Measurements from ENCODE around the gene SLC28A3. TPM values are rescaled to one million over a fixed set of nuclear protein-coding genes. Genes with fewer than 3 reads are reported as not detected.
"Not testable (repeated sequence)": the region's sequence is repeated elsewhere in the genome, so short reads cannot be mapped to it uniquely, and the experiment has no call there.

The SLC28A3 gene
- total RNA-seq: 1.0 TPM
- polyA plus RNA-seq (ENCODE audit: insufficient read depth, low read depth, low replicate concordance): not detected
- long read RNA-seq, donor 1: 0 reads
- long read RNA-seq, donor 2: 0 reads
- long read RNA-seq, donor 3: 0 reads
- long read RNA-seq, donor 4: 0 reads
- long read RNA-seq, donor 5: 0 reads
- long read RNA-seq, donor 6: 0 reads
- long read RNA-seq, donor 7: 0 reads
- long read RNA-seq, donor 8: 0 reads
- long read RNA-seq, donor 9: 0 reads
- long read RNA-seq, donor 10: 0 reads

- DNase-seq: no peak
- TF ChIP-seq CTCF (IDR thresholded peaks at IDR 0.05; ENCODE audit: borderline replicate concordance, extremely low read depth, insufficient read depth): no peak
- Histone ChIP-seq H3K27ac (ENCODE audit: low read depth in 2 of 2, low read length in 2 of 2) (no peak within 1 kb of the TSS), H3K9ac (ENCODE audit: low read length in 3 of 3) (no peak within 1 kb of the TSS), H3K27me3 (ENCODE audit: control insufficient read depth, insufficient read depth, low read length) (no peaks in the 10 kb centered on the region), H3K4me3 (ENCODE audit: low read length in 3 of 3) (no peak within 1 kb of the TSS), H3K36me3 (ENCODE audit: control insufficient read depth in 2 of 3, insufficient read depth in 3 of 3, low read length in 3 of 3) (no peaks in the 10 kb centered on the region), H3K4me1 (ENCODE audit: control insufficient read depth in 2 of 3, insufficient read depth in 2 of 3, low read depth in 1 of 3, low read length in 3 of 3) (no peaks in the 10 kb centered on the region), H3K9me3 (ENCODE audit: control insufficient read depth in 2 of 3, insufficient read depth in 1 of 3, low read length in 3 of 3) (no peaks in the 10 kb centered on the region)
- FAIRE-seq: no peak
- intact Hi-C loops (cut with DNase I): no loop called here
These were observed at the start of gene SLC28A3 for GRCh38 chr9:84340535-84340934. SLC28A3 (minus strand) TSS chr9:84340758; CDS start chr9:84340633, 125 bp downstream.

- intact Hi-C loops (cut with DNase I): loop anchor here (10.0 kb wide), 1 partner anchor 1215 kb away; no protein-coding TSS in a partner anchor
- not testable (repeated sequence) for H3K9ac ChIP-seq (ENCODE audit: low read length in 3 of 3); H3K4me1 ChIP-seq (ENCODE audit: control insufficient read depth in 2 of 3, insufficient read depth in 2 of 3, low read depth in 1 of 3, low read length in 3 of 3); H3K9me3 ChIP-seq (ENCODE audit: control insufficient read depth in 2 of 3, insufficient read depth in 1 of 3, low read length in 3 of 3); H3K27me3 ChIP-seq (ENCODE audit: control insufficient read depth, insufficient read depth, low read length); H3K27ac ChIP-seq (ENCODE audit: low read depth in 2 of 2, low read length in 2 of 2); H3K4me3 ChIP-seq (ENCODE audit: low read length in 3 of 3); H3K36me3 ChIP-seq (ENCODE audit: control insufficient read depth in 2 of 3, insufficient read depth in 3 of 3, low read length in 3 of 3); FAIRE-seq
- DNase-seq: peak in 2 of 5 donors; percentile 11 to 43
These were observed 49.7 kb upstream of the SLC28A3 start for GRCh38 chr9:84390254-84390653.

- intact Hi-C loops (cut with DNase I): no loop called here
- no peak overlapping the region for H3K9ac ChIP-seq (ENCODE audit: low read length in 3 of 3)
- no peaks in the 10 kb centered on the region for H3K27me3 ChIP-seq (ENCODE audit: control insufficient read depth, insufficient read depth, low read length)
- no peaks in the 10 kb centered on the region for H3K9me3 ChIP-seq (ENCODE audit: control insufficient read depth in 2 of 3, insufficient read depth in 1 of 3, low read length in 3 of 3)
- DNase-seq (no peak), FAIRE-seq (no peak)
- no peak overlapping the region for H3K27ac ChIP-seq (ENCODE audit: low read depth in 2 of 2, low read length in 2 of 2)
- H3K4me1 ChIP-seq (ENCODE audit: control insufficient read depth in 2 of 3, insufficient read depth in 2 of 3, low read depth in 1 of 3, low read length in 3 of 3): no peaks in the 10 kb centered on the region
- H3K4me3 ChIP-seq (ENCODE audit: low read length in 3 of 3): no peak overlapping the region
- TF ChIP-seq CTCF (IDR thresholded peaks at IDR 0.05; ENCODE audit: borderline replicate concordance, extremely low read depth, insufficient read depth): no peak
- H3K36me3 ChIP-seq (ENCODE audit: control insufficient read depth in 2 of 3, insufficient read depth in 3 of 3, low read length in 3 of 3): no peaks in the 10 kb centered on the region
These were observed 47.3 kb upstream of the SLC28A3 start for GRCh38 chr9:84387821-84388220.

- no peak for TF ChIP-seq CTCF (IDR thresholded peaks at IDR 0.05; ENCODE audit: borderline replicate concordance, extremely low read depth, insufficient read depth)
- Histone ChIP-seq H3K9me3 (ENCODE audit: control insufficient read depth in 2 of 3, insufficient read depth in 1 of 3, low read length in 3 of 3) (no peaks in the 10 kb centered on the region), H3K27ac (ENCODE audit: low read depth in 2 of 2, low read length in 2 of 2) (no peak overlapping the region), H3K36me3 (ENCODE audit: control insufficient read depth in 2 of 3, insufficient read depth in 3 of 3, low read length in 3 of 3) (no peaks in the 10 kb centered on the region), H3K4me1 (ENCODE audit: control insufficient read depth in 2 of 3, insufficient read depth in 2 of 3, low read depth in 1 of 3, low read length in 3 of 3) (no peaks in the 10 kb centered on the region), H3K27me3 (ENCODE audit: control insufficient read depth, insufficient read depth, low read length) (no peaks in the 10 kb centered on the region), H3K9ac (ENCODE audit: low read length in 3 of 3) (no peak overlapping the region), H3K4me3 (ENCODE audit: low read length in 3 of 3) (no peak overlapping the region)
- intact Hi-C loops (cut with DNase I): no loop called here
- DNase-seq (no peak), FAIRE-seq (no peak)
These were observed 46.2 kb upstream of the SLC28A3 start for GRCh38 chr9:84386753-84387152.

Data from kidney (tissue), 22 donors.